HL-60 (cell line): Measurements from ENCODE around the gene TROAP.

Experiments
- POLR2AphosphoS5 ChIP-seq: IDR thresholded peaks from 2 replicates; pipeline ENCODE4 v1.6.1; 2012; ENCODE audit warnings: low read depth
- TF ChIP-seq, protein P1 (sequence below): IDR thresholded peaks from 2 replicates; pipeline ENCODE4 v1.6.1; 2012; ENCODE audit warnings: low read depth; ENCODE audit not compliant: insufficient replicate concordance
- TF ChIP-seq, protein P2 (sequence below): IDR thresholded peaks from one replicate; pipeline ENCODE4 v1.5.1; 2011; ENCODE audit warnings: low read length, control low read depth, inconsistent platforms; ENCODE audit not compliant: insufficient read depth

DNA sequence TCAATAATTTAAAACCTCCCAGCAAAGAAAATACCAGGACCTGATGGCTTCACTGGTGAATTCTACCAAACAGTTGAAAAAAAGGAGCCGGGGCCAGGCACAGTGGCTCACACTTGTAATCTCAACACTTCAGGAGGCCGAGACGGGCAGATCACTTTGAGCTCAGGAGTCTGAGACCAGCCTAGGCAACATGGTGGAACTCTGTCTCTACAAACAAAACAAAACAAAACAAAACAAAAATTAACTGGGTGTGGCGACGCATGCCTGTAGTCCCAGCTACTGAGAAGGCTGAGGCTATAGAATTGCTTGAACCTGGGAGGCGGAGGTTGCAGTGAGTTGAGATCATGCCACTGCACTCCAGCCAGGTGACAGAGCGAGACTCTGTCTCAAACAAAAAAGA is 13.7 kb upstream of the TROAP start:
- TF ChIP-seq, protein P1, sequence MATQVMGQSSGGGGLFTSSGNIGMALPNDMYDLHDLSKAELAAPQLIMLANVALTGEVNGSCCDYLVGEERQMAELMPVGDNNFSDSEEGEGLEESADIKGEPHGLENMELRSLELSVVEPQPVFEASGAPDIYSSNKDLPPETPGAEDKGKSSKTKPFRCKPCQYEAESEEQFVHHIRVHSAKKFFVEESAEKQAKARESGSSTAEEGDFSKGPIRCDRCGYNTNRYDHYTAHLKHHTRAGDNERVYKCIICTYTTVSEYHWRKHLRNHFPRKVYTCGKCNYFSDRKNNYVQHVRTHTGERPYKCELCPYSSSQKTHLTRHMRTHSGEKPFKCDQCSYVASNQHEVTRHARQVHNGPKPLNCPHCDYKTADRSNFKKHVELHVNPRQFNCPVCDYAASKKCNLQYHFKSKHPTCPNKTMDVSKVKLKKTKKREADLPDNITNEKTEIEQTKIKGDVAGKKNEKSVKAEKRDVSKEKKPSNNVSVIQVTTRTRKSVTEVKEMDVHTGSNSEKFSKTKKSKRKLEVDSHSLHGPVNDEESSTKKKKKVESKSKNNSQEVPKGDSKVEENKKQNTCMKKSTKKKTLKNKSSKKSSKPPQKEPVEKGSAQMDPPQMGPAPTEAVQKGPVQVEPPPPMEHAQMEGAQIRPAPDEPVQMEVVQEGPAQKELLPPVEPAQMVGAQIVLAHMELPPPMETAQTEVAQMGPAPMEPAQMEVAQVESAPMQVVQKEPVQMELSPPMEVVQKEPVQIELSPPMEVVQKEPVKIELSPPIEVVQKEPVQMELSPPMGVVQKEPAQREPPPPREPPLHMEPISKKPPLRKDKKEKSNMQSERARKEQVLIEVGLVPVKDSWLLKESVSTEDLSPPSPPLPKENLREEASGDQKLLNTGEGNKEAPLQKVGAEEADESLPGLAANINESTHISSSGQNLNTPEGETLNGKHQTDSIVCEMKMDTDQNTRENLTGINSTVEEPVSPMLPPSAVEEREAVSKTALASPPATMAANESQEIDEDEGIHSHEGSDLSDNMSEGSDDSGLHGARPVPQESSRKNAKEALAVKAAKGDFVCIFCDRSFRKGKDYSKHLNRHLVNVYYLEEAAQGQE = no peak
- TF ChIP-seq, protein P2, sequence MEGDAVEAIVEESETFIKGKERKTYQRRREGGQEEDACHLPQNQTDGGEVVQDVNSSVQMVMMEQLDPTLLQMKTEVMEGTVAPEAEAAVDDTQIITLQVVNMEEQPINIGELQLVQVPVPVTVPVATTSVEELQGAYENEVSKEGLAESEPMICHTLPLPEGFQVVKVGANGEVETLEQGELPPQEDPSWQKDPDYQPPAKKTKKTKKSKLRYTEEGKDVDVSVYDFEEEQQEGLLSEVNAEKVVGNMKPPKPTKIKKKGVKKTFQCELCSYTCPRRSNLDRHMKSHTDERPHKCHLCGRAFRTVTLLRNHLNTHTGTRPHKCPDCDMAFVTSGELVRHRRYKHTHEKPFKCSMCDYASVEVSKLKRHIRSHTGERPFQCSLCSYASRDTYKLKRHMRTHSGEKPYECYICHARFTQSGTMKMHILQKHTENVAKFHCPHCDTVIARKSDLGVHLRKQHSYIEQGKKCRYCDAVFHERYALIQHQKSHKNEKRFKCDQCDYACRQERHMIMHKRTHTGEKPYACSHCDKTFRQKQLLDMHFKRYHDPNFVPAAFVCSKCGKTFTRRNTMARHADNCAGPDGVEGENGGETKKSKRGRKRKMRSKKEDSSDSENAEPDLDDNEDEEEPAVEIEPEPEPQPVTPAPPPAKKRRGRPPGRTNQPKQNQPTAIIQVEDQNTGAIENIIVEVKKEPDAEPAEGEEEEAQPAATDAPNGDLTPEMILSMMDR = no peak
- no peak for TF ChIP-seq POLR2AphosphoS5
